SK-N-SH (cell line): ENCODE measurements around the gene CRLF1. TPM values are rescaled to one million over a fixed set of nuclear protein-coding genes. Genes with fewer than 3 reads are reported as not detected.

ENCODE experiments used
- CTCF ChIA-PET: fragments of 300-600, 350-600 bp; formaldehyde crosslinking; extraction: SDS; loops from one replicate; lab custom pipeline; 2021; lab: Yijun Ruan, JAX
- POLR2A ChIA-PET: fragments of 350-600 bp; sonication (Branson Sonifier 250); formaldehyde crosslinking; extraction: SDS; loops from one replicate; lab custom pipeline; 2020; ENCODE audit warnings: antibody characterized with exemption, inconsistent platforms; lab: Yijun Ruan, JAX
- DNase-seq: peaks from one replicate; pipeline ENCODE4 v3.0.0; 2012
- H2AFZ ChIP-seq: fragments of 200-600 bp; sonication (generic); 2 replicates; pipeline ENCODE4 v1.8.1; 2016; ENCODE audit warnings: antibody characterized with exemption, mild to moderate bottlenecking, low read depth
- H3F3A ChIP-seq: fragments of 200-600 bp; sonication (generic); replicated peaks from 2 replicates; pipeline ENCODE3; 2016; ENCODE audit warnings: antibody characterized with exemption, mild to moderate bottlenecking; ENCODE audit not compliant: insufficient read depth
- H3K27ac ChIP-seq, 2 experiments: fragments of 200-500 bp in 1 of 2; fragments of 200-600 bp in 1 of 2; sonication (Bioruptor generic) in 1 of 2; sonication (generic), shearing (Covaris generic) in 1 of 2; 2 replicates each; pipeline versions ENCODE4 v1.5.1 to v1.6.1; 2014 to 2016; ENCODE audit warnings: low read depth in 2 of 2, inconsistent platforms in 1 of 2, low read length in 1 of 2, mild to moderate bottlenecking in 1 of 2, mixed read lengths in 1 of 2
- H3K27me3 ChIP-seq: fragments of 200-600 bp; sonication (generic), shearing (Covaris generic); 2 replicates; pipeline ENCODE4 v1.6.1; 2016; ENCODE audit warnings: mixed run types; ENCODE audit not compliant: insufficient read depth
- H3K36me3 ChIP-seq, 2 experiments: fragments of 200-500 bp in 1 of 2; fragments of 200-600 bp in 1 of 2; sonication (Bioruptor generic) in 1 of 2; sonication (generic) in 1 of 2; replicated peaks in 1 of 2; 2 replicates each; pipeline versions ENCODE3 to v1.5.1; 2014 to 2016; ENCODE audit warnings: low read length in 1 of 2, mild to moderate bottlenecking in 1 of 2; ENCODE audit not compliant: insufficient read depth in 2 of 2, control insufficient read depth in 1 of 2
- H3K4me1 ChIP-seq, 2 experiments: fragments of 200-500 bp in 1 of 2; fragments of 200-600 bp in 1 of 2; sonication (Bioruptor generic) in 1 of 2; sonication (generic), shearing (Covaris generic) in 1 of 2; 2 replicates each; pipeline versions ENCODE4 v1.5.1 to v1.6.1; 2014 to 2016; ENCODE audit warnings: low read depth in 1 of 2, low read length in 1 of 2, mixed run types in 1 of 2; ENCODE audit not compliant: insufficient read depth in 2 of 2, control insufficient read depth in 1 of 2
- H3K4me2 ChIP-seq: fragments of 200-600 bp; sonication (generic), shearing (Covaris generic); 2 replicates; pipeline ENCODE4 v1.6.1; 2017; ENCODE audit warnings: mixed run types
- H3K4me3 ChIP-seq, 2 experiments: fragments of 200-500 bp in 1 of 2; fragments of 200-600 bp in 1 of 2; sonication (Bioruptor generic) in 1 of 2; sonication (generic), shearing (Covaris generic) in 1 of 2; 2 replicates each; pipeline versions ENCODE4 v1.5.1 to v1.8.1; 2014 to 2016; ENCODE audit warnings: low read depth in 2 of 2, inconsistent platforms in 1 of 2, low read length in 1 of 2, mild to moderate bottlenecking in 1 of 2, mixed read lengths in 1 of 2, moderate library complexity in 1 of 2
- H3K79me2 ChIP-seq: fragments of 200-600 bp; sonication (generic); 2 replicates; pipeline ENCODE4 v1.8.1; 2017; ENCODE audit warnings: mild to moderate bottlenecking; ENCODE audit not compliant: insufficient read depth
- H3K9ac ChIP-seq: fragments of 200-600 bp; sonication (generic); 2 replicates; pipeline ENCODE4 v1.6.1; 2017; ENCODE audit warnings: mixed run types
- H3K9me2 ChIP-seq: fragments of 200-600 bp; sonication (generic); 2 replicates; pipeline ENCODE4 v1.6.1; 2017; ENCODE audit warnings: mixed run types
- H3K9me3 ChIP-seq: fragments of 200-600 bp; sonication (generic); 2 replicates; pipeline ENCODE4 v1.6.1; 2017; ENCODE audit warnings: mixed run types, mild to moderate bottlenecking, moderate library complexity
- H4K20me1 ChIP-seq: fragments of 200-600 bp; sonication (generic); 2 replicates; pipeline ENCODE4 v1.6.1; 2017; ENCODE audit warnings: mild to moderate bottlenecking, mixed run types; ENCODE audit not compliant: insufficient read depth
- GABPA ChIP-seq: IDR thresholded peaks from 2 replicates; pipeline ENCODE4 v1.4.0; 2012; ENCODE audit warnings: low read depth, mild to moderate bottlenecking
- MEF2A ChIP-seq: IDR thresholded peaks from 2 replicates; pipeline ENCODE4 v1.4.0; 2012; ENCODE audit warnings: low read depth, borderline replicate concordance
- NFIC ChIP-seq: IDR thresholded peaks from 2 replicates; pipeline ENCODE4 v1.4.0; 2012; ENCODE audit warnings: borderline replicate concordance
- NRF1 ChIP-seq: IDR thresholded peaks from 2 replicates; pipeline ENCODE4 v1.6.1; 2012; ENCODE audit warnings: low read depth, mild to moderate bottlenecking, low read length
- POLR2AphosphoS5 ChIP-seq: IDR thresholded peaks from 2 replicates; pipeline ENCODE4 v1.6.1; 2012; ENCODE audit warnings: low read depth, low read length
- RAD21 ChIP-seq: IDR thresholded peaks from 2 replicates; pipeline ENCODE4 v1.6.1; 2012; ENCODE audit warnings: mild to moderate bottlenecking, low read length
- WGBS: methylation state at CpG from one replicate; pipeline ENCODE4 v1.1.6; 2017; ENCODE audit warnings: low lambda C conversion rate; 5-methylcytosine and 5-hydroxymethylcytosine counted together
- polyA plus RNA-seq, 3 experiments: library from polyadenylated mRNA; depleted of rRNA; stranded (reverse); fragments of >200 nt; gene quantifications; 2 replicates each; pipeline ENCODE4 v1.2.3, GENCODE V29; 2012
- TF ChIP-seq, protein P1 (sequence below): IDR thresholded peaks from 2 replicates; pipeline ENCODE4 v1.4.0; 2012; ENCODE audit warnings: low read depth, borderline replicate concordance
- TF ChIP-seq, protein P2 (sequence below): IDR thresholded peaks from 2 replicates; pipeline ENCODE4 v1.6.1; 2012; ENCODE audit warnings: mild to moderate bottlenecking, low read depth, low read length, moderate library complexity
- TF ChIP-seq, protein P3 (sequence below): fragments of 150-350 bp; IDR thresholded peaks from 2 replicates; pipeline ENCODE4 v1.6.1; 2016; ENCODE audit warnings: mild to moderate bottlenecking, low read depth, low read length

Gene CRLF1
- polyA plus RNA-seq, 1 of the 3 experiments (the other 2 are of a cell fraction): 0.71 TPM

DNA sequence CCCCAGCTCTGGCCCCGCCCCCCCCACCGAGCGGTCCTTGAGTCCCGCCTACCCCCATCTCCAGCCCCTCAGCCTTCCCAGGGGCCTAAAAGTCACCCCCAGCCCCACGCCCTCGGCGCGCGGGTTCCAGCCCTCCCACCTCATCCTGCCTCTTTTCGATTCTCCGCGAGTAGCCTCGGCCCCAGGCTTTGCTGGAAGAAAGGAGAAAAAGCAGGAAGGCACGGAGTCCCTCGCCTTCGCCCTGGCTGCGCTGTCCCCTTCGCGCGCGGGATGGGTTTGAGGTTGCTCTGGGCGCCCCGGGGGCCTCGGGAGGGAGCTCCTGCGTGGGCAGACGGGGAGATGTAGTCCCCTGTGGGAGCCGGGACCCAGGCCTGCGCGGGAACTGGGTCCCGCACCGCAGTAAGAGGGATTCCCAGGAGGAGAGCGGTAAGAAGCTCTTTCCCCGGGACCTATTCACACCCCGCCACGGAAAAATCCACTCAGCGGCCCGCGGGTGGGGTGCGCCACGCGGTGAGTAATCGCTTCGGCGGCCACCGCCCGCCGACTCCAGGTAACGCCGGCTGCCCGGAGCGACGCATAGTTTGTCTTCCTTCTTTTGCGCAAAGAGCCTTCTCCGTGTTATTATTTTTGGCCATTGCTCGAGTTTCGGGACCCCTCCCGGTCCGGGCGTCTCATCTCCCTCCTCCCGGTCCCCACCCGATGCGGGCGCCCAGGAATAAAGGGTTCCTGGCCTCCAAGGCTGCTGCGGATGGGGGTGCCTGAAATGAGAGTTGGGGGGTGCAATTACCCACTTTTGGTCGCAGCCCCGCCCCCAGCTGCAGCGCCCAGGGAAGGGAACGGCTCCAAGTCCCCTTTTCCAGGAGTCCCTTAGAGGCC is 865 bp upstream of the CRLF1 start:
- Histone ChIP-seq H3K27ac (no peak overlapping the region), H3K9me2 (no peaks in the 10 kb centered on the region), H3F3A (peaks cover 27% of the 10 kb centered on the region), H3K27me3 (peaks cover 69% of the 10 kb centered on the region), H4K20me1 (no peaks in the 10 kb centered on the region), H3K36me3 (no peaks in the 10 kb centered on the region), H3K9ac (no peak overlapping the region), H3K4me2 (peak overlapping the region; percentile 66; the same call in 1 of the 2 replicates), H3K4me3 (peak overlapping the region in 1 of 2 experiments; percentile 35; a peak in 2 of 4 replicates), H2AFZ (no peak overlapping the region), H3K79me2 (no peaks in the 10 kb centered on the region), H3K9me3 (no peaks in the 10 kb centered on the region), H3K4me1 (peaks cover 14 to 15% of the 10 kb centered on the region in 2 experiments; a peak in 2 of 4 replicates)
- peak; percentile 32 for DNase-seq
- CTCF ChIA-PET: interaction anchor here (1.0 to 1.8 kb wide), 4 partner anchors 13 to 239 kb away, joined by 3 to 6 read pairs (median 4); no protein-coding TSS in a partner anchor
- WGBS: 3% methylated on average over 39 of the region's 68 CpGs
- POLR2A ChIA-PET: no interaction called here
- no peak for TF ChIP-seq RAD21
- TF ChIP-seq, protein P1, sequence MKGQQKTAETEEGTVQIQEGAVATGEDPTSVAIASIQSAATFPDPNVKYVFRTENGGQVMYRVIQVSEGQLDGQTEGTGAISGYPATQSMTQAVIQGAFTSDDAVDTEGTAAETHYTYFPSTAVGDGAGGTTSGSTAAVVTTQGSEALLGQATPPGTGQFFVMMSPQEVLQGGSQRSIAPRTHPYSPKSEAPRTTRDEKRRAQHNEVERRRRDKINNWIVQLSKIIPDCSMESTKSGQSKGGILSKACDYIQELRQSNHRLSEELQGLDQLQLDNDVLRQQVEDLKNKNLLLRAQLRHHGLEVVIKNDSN: no peak
- TF ChIP-seq NRF1: no peak

DNA sequence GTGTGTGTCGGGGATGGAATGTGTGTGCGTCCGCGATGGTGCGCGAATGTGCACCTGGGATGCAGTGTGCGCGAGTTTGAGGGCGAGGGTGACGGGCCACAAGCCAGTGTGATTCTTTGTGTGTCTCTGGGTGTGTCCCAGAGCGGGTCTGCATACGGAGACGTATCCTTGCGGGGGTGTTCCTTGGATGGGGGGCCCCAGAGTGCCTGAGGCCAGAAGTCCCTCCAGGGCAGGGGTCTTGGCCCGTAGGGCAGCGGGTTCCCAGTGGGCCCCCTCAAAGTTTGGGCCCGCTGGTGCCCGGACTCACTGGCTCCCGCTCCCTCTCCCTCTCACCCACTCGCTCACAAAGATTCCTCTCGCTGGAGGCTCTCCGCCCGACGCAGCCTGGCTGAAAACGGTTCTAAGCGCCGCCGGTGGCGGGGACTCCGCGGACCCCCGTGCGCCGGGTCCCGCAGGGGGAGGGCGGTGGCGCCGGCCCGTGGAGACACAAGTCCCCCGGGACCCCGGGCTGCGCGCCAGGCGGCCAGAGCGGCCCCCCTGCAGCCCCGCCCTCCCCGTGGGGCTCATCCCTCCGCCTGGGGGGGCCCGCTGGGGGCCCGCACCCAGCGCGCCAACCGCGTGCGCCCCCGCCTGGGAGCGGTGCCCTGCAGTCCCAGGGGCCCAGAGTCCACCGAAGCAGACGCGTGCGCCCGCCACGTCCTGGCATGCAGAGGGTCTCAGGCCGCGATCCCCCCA is 886 bp downstream of the CRLF1 start:
- 18% methylated on average over 8 of the region's 65 CpGs for WGBS
- Histone ChIP-seq H3K4me1 (peaks cover 0 to under 1% of the 10 kb centered on the region in 2 experiments; a peak in 1 of 4 replicates), H3F3A (peaks cover 27% of the 10 kb centered on the region), H2AFZ (no peak overlapping the region), H3K36me3 (no peaks in the 10 kb centered on the region), H3K4me3 (no peak overlapping the region), H4K20me1 (no peaks in the 10 kb centered on the region), H3K27me3 (peaks cover 53% of the 10 kb centered on the region), H3K9me3 (no peaks in the 10 kb centered on the region), H3K9me2 (no peaks in the 10 kb centered on the region), H3K27ac (no peak overlapping the region), H3K9ac (no peak overlapping the region), H3K79me2 (no peaks in the 10 kb centered on the region), H3K4me2 (no peak overlapping the region)
- ChIA-PET CTCF (interaction anchor here (1.8 to 2.8 kb wide), 4 partner anchors 11 to 261 kb away, joined by 6 to 19 read pairs (median 8); no protein-coding TSS in a partner anchor), POLR2A (no interaction called here)
- DNase-seq: peak; percentile 49
- no peak for TF ChIP-seq MEF2A
- TF ChIP-seq POLR2AphosphoS5: no peak
- TF ChIP-seq, protein P2, sequence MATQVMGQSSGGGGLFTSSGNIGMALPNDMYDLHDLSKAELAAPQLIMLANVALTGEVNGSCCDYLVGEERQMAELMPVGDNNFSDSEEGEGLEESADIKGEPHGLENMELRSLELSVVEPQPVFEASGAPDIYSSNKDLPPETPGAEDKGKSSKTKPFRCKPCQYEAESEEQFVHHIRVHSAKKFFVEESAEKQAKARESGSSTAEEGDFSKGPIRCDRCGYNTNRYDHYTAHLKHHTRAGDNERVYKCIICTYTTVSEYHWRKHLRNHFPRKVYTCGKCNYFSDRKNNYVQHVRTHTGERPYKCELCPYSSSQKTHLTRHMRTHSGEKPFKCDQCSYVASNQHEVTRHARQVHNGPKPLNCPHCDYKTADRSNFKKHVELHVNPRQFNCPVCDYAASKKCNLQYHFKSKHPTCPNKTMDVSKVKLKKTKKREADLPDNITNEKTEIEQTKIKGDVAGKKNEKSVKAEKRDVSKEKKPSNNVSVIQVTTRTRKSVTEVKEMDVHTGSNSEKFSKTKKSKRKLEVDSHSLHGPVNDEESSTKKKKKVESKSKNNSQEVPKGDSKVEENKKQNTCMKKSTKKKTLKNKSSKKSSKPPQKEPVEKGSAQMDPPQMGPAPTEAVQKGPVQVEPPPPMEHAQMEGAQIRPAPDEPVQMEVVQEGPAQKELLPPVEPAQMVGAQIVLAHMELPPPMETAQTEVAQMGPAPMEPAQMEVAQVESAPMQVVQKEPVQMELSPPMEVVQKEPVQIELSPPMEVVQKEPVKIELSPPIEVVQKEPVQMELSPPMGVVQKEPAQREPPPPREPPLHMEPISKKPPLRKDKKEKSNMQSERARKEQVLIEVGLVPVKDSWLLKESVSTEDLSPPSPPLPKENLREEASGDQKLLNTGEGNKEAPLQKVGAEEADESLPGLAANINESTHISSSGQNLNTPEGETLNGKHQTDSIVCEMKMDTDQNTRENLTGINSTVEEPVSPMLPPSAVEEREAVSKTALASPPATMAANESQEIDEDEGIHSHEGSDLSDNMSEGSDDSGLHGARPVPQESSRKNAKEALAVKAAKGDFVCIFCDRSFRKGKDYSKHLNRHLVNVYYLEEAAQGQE: no peak
- no peak for TF ChIP-seq NFIC
- TF ChIP-seq, protein P3, sequence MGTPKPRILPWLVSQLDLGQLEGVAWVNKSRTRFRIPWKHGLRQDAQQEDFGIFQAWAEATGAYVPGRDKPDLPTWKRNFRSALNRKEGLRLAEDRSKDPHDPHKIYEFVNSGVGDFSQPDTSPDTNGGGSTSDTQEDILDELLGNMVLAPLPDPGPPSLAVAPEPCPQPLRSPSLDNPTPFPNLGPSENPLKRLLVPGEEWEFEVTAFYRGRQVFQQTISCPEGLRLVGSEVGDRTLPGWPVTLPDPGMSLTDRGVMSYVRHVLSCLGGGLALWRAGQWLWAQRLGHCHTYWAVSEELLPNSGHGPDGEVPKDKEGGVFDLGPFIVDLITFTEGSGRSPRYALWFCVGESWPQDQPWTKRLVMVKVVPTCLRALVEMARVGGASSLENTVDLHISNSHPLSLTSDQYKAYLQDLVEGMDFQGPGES: no peak
- TF ChIP-seq, protein P1: no peak
- TF ChIP-seq GABPA: no peak
